ENCODE data around the gene EXOC1.

DNA sequence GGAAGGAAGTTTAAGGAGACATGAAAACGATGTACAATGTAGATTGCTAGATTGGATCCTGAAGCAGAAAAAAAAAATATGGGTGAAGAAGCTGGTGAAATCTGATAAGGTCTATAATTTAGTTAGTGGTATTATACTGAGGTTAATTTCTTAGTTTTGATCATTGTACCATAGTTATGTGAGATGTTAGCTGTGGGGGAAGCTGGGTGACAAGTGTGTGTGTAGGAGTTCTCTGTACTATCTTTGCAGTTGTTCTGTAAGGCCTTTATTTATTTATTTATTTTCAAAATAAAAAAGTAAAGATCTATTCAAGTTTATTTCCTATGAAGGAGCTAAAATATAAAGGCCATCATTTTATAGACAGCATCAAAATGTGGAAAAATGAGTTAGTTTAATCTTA, 12.5 kb upstream of the EXOC1 start:
- no peak for TF ChIP-seq POLR2AphosphoS5 (IDR thresholded peaks at IDR 0.05)
- TF ChIP-seq, protein P1, sequence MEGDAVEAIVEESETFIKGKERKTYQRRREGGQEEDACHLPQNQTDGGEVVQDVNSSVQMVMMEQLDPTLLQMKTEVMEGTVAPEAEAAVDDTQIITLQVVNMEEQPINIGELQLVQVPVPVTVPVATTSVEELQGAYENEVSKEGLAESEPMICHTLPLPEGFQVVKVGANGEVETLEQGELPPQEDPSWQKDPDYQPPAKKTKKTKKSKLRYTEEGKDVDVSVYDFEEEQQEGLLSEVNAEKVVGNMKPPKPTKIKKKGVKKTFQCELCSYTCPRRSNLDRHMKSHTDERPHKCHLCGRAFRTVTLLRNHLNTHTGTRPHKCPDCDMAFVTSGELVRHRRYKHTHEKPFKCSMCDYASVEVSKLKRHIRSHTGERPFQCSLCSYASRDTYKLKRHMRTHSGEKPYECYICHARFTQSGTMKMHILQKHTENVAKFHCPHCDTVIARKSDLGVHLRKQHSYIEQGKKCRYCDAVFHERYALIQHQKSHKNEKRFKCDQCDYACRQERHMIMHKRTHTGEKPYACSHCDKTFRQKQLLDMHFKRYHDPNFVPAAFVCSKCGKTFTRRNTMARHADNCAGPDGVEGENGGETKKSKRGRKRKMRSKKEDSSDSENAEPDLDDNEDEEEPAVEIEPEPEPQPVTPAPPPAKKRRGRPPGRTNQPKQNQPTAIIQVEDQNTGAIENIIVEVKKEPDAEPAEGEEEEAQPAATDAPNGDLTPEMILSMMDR (IDR thresholded peaks at IDR 0.05) = no peak
- no peak for TF ChIP-seq POLR2A (IDR thresholded peaks at IDR 0.05)

All from prostate gland (tissue), 2 donors.